ENCODE measurements around the gene STK11IP.

Gene STK11IP

DNA sequence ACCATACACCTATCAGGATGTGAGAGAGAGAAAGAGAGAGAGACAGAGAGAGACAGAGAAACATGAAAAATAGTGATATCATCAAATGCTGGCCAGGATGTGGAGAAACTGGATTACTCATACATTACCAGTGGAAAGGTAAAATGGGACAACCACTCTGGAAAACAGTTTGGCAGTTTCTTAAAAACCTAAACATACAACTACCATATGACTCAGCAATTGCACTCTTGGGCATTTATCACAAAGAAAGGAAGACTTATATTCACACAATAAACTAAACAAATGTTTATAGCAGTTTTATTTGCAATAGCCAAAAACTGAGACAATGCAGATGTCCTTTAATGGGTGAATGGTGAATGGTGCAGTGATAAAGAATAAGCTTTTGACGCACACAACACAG lies 58.9 kb downstream of the STK11IP start:
- ChIA-PET CTCF (no interaction called here), POLR2A (no interaction called here)
- no peak for DNase-seq (ENCODE audit: extremely low spot score)
- TF ChIP-seq, protein P1, sequence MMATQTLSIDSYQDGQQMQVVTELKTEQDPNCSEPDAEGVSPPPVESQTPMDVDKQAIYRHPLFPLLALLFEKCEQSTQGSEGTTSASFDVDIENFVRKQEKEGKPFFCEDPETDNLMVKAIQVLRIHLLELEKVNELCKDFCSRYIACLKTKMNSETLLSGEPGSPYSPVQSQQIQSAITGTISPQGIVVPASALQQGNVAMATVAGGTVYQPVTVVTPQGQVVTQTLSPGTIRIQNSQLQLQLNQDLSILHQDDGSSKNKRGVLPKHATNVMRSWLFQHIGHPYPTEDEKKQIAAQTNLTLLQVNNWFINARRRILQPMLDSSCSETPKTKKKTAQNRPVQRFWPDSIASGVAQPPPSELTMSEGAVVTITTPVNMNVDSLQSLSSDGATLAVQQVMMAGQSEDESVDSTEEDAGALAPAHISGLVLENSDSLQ (IDR thresholded peaks at IDR 0.05): no peak
- no peak for TF ChIP-seq ZNF384 (IDR thresholded peaks at IDR 0.05)
- TF ChIP-seq NFRKB (IDR thresholded peaks at IDR 0.05): no peak
- no peak for TF ChIP-seq ELF4 (IDR thresholded peaks at IDR 0.05)
- no peak for TF ChIP-seq CTBP1 (IDR thresholded peaks at IDR 0.05; ENCODE audit: borderline replicate concordance)
- TF ChIP-seq L3MBTL2 (conservative IDR thresholded peaks at IDR 0.05): no peak
- no peak for TF ChIP-seq LEF1 (IDR thresholded peaks at IDR 0.05; ENCODE audit: borderline replicate concordance)

DNA sequence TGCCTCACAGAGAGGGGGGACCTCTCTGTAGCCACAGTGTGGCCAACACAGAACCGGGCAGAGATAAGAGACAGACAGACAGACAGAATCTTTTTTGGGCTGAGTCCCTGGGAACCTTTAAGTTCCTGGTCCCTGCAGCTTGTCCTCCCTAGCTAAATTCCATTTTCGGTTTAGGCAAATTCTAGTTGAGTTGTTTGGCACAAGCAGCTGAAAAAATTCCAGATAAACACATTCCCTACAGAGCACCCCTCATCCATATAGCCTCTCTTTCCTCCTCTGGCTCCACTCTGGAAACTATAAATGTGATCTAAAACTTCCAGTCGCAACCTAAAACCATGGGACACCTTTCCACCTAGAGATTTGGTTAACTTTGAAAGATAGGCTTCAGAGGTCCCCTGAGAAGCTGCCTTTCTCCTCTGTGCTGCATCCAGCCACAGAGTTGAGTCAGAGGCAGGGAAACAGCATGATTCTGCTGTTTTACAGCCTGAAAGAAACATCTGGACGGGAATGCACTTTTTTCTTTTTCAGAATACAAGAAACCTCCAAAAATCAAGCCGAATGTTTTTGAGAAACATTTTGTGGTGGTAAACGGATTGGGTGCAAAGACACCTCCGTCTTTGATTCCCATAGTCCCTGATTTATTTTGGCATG lies 60.7 kb downstream of the STK11IP start:
- ChIA-PET CTCF (interaction anchor here (1.1 kb wide), 1 partner anchor 15 kb away, joined by 3 read pairs; no protein-coding TSS in a partner anchor), POLR2A (no interaction called here)
- no peak for DNase-seq (ENCODE audit: extremely low spot score)
- TF ChIP-seq CTBP1 (IDR thresholded peaks at IDR 0.05; ENCODE audit: borderline replicate concordance) (no peak), BHLHE40 (IDR thresholded peaks at IDR 0.05; ENCODE audit: borderline replicate concordance) (no peak)
- TF ChIP-seq, protein P1 (IDR thresholded peaks at IDR 0.05): no peak

DNA sequence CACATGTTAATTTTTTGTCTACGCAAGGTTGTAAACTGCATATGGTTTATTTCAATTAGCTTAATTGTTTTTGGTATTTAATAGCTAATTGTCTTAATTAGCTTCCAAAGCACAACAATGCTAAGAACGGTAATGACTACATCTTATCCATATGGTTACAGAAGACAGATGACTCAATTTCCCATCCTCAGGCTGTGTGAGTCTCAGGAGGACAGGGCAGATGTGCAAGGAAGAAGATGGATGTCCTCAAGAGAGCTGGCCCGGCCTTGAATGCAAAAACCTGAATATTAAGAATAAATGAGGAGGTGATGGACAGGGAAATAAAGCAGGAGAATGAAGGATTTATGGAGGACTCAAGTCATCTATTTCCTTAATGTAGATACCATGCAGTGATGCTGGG lies 61.2 kb downstream of the STK11IP start:
- ChIA-PET CTCF (interaction anchor here (1.1 kb wide), 1 partner anchor 16 kb away, joined by 3 read pairs; no protein-coding TSS in a partner anchor), POLR2A (no interaction called here)
- TF ChIP-seq FOXK2 (IDR thresholded peaks at IDR 0.05) (no peak), ARNT (IDR thresholded peaks at IDR 0.05) (no peak), ZNF384 (IDR thresholded peaks at IDR 0.05) (no peak), TARDBP (IDR thresholded peaks at IDR 0.05) (no peak), BHLHE40 (IDR thresholded peaks at IDR 0.05; ENCODE audit: borderline replicate concordance) (no peak)
- no peak for DNase-seq (ENCODE audit: extremely low spot score)

DNA sequence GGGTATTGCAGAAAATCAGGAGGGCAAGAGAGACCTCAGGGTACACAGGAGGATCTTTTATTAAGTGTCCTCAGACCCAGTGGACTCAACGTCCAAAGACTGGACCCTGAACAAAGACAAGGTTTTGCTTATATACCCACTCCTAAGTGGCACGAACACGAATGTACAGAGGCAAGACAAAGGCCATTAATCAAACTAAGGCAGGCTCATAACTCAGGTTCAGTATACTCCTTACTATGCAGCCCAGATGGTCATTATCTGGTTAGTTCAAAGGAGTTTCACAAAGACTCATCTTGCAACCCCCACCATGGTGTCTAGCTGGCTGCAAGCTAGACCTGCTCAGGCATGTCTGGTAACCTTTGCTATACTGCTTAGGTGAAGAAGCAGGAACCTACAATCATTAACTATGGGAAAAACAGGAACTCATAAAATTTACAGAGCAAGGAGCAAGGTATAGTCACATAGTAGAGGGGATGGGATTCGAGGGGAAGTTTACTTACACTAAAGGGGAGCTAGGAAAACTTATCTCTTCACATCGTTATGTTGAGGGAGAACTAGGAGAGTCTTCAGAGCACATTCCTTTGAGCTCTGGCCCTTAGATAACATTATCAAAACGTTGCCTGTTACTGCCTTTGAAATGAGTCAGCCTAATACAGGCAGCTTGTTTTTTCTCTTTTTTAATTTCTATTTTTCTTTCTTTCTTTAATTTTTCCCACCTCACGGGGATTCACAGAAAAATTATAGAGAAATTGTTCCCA lies 63.7 kb downstream of the STK11IP start:
- TF ChIP-seq BHLHE40 (IDR thresholded peaks at IDR 0.05; ENCODE audit: borderline replicate concordance) (no peak), SP1 (IDR thresholded peaks at IDR 0.05) (no peak), FOXA1 (IDR thresholded peaks at IDR 0.05) (no peak), FOXM1 (IDR thresholded peaks at IDR 0.05; ENCODE audit: borderline replicate concordance) (no peak), L3MBTL2 (conservative IDR thresholded peaks at IDR 0.05) (no peak), ELF4 (IDR thresholded peaks at IDR 0.05) (no peak), FOXK2 (IDR thresholded peaks at IDR 0.05) (no peak), LEF1 (IDR thresholded peaks at IDR 0.05; ENCODE audit: borderline replicate concordance) (no peak), TARDBP (IDR thresholded peaks at IDR 0.05) (no peak), NFRKB (IDR thresholded peaks at IDR 0.05) (no peak), CTBP1 (IDR thresholded peaks at IDR 0.05; ENCODE audit: borderline replicate concordance) (no peak), ZNF384 (IDR thresholded peaks at IDR 0.05) (no peak), SUZ12 (IDR thresholded peaks at IDR 0.05) (no peak), ARNT (IDR thresholded peaks at IDR 0.05) (no peak)
- ChIA-PET CTCF (no interaction called here), POLR2A (no interaction called here)
- DNase-seq (ENCODE audit: extremely low spot score): no peak

DNA sequence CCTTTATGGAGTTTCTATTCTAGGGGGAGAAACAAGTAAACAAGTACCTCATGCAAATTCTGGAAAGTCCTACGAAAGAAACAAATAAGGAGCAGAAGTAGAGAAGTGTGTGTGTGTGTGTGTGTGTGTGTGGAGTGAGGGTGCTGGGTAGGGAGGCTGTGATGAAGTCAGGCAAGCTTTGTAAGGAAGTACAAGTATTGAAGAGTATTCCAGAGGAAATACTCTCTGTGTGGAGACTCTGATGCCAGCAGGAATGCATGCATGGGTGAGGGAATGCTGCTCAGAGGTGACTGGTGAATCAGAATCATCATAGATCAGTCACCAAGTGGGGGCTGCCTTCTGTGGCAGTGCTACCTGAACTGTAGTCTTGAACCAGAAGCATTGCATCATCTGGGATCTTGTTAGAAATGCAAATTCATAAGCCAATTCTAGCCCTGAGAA lies 64.3 kb downstream of the STK11IP start:
- DNase-seq (ENCODE audit: extremely low spot score): no peak
- POLR2A ChIA-PET: no interaction called here
- TF ChIP-seq ZNF384 (IDR thresholded peaks at IDR 0.05) (no peak), L3MBTL2 (conservative IDR thresholded peaks at IDR 0.05) (no peak), HDGF (IDR thresholded peaks at IDR 0.05; ENCODE audit: borderline replicate concordance) (no peak), LEF1 (IDR thresholded peaks at IDR 0.05; ENCODE audit: borderline replicate concordance) (no peak), TARDBP (IDR thresholded peaks at IDR 0.05) (no peak), FOXA1 (IDR thresholded peaks at IDR 0.05) (no peak), SUZ12 (IDR thresholded peaks at IDR 0.05) (no peak), ARNT (IDR thresholded peaks at IDR 0.05) (no peak), NFRKB (IDR thresholded peaks at IDR 0.05) (no peak), CTBP1 (IDR thresholded peaks at IDR 0.05; ENCODE audit: borderline replicate concordance) (no peak), FOXM1 (IDR thresholded peaks at IDR 0.05; ENCODE audit: borderline replicate concordance) (no peak), ELF4 (IDR thresholded peaks at IDR 0.05) (no peak), FOXK2 (IDR thresholded peaks at IDR 0.05) (no peak), SP1 (IDR thresholded peaks at IDR 0.05) (no peak)
- TF ChIP-seq, protein P1 (IDR thresholded peaks at IDR 0.05): no peak
- CTCF ChIA-PET: no interaction called here

DNA sequence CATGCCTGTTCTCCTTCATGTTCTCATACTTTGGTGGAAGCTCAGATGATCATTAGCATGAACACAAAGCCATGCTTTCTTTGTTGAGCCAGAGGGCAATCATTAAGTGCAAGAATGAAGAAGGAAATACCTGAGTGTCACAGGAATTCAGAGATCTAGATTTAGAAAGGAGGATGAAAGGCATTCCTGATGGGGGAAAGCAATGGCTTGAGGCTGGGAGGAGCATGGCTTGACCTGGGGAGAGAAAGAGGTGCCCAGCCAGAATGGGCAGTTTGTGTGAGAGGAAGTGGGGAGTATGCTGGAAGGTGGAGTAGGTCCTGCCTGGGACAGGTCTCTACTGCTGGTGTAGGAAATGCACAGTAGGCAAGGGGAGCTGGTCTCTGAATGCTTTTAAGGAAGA lies 64.9 kb downstream of the STK11IP start:
- POLR2A ChIA-PET: no interaction called here
- TF ChIP-seq CTBP1 (IDR thresholded peaks at IDR 0.05; ENCODE audit: borderline replicate concordance) (no peak), ARNT (IDR thresholded peaks at IDR 0.05) (no peak)
- DNase-seq (ENCODE audit: extremely low spot score): no peak
- CTCF ChIA-PET: no interaction called here
